ENCODE data around the gene CDH22.

CDH22 gene

GRCh38 chr20:46144432-46145025 is 163.8 kb downstream of the CDH22 start:
- H3K27me3 ChIP-seq (ENCODE audit: low read depth, low read length), result peaks cover 77% of the 10 kb centered on the region
- no peak overlapping the region for H3K4me2 ChIP-seq (ENCODE audit: low read length)
- no peaks in the 10 kb centered on the region for H3K4me1 ChIP-seq (ENCODE audit: low read length)
- H2AFZ ChIP-seq (ENCODE audit: low read depth, low read length), result no peak overlapping the region
- no peaks in the 10 kb centered on the region for H3K9me3 ChIP-seq (ENCODE audit: insufficient read depth, low read length)
- H3K79me2 ChIP-seq (ENCODE audit: low read length), result no peaks in the 10 kb centered on the region
- no peak overlapping the region for H3K27ac ChIP-seq (ENCODE audit: low read length)
- no peaks in the 10 kb centered on the region for H3K36me3 ChIP-seq (replicated peaks; ENCODE audit: low read depth, low read length)
- H4K20me1 ChIP-seq (ENCODE audit: insufficient read depth, low read length), result no peaks in the 10 kb centered on the region
- no peak for TF ChIP-seq EZH2phosphoT487 (IDR thresholded peaks at IDR 0.05; ENCODE audit: low read depth)
- TF ChIP-seq, protein P1, sequence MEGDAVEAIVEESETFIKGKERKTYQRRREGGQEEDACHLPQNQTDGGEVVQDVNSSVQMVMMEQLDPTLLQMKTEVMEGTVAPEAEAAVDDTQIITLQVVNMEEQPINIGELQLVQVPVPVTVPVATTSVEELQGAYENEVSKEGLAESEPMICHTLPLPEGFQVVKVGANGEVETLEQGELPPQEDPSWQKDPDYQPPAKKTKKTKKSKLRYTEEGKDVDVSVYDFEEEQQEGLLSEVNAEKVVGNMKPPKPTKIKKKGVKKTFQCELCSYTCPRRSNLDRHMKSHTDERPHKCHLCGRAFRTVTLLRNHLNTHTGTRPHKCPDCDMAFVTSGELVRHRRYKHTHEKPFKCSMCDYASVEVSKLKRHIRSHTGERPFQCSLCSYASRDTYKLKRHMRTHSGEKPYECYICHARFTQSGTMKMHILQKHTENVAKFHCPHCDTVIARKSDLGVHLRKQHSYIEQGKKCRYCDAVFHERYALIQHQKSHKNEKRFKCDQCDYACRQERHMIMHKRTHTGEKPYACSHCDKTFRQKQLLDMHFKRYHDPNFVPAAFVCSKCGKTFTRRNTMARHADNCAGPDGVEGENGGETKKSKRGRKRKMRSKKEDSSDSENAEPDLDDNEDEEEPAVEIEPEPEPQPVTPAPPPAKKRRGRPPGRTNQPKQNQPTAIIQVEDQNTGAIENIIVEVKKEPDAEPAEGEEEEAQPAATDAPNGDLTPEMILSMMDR (IDR thresholded peaks at IDR 0.05; ENCODE audit: low read depth, low read length), result no peak
- H3K4me3 ChIP-seq (ENCODE audit: low read length), result no peak overlapping the region
- no peak overlapping the region for H3K9ac ChIP-seq (ENCODE audit: low read length)

GRCh38 chr20:46142124-46142523 is 166.2 kb downstream of the CDH22 start:
- H3K4me3 ChIP-seq (ENCODE audit: low read length), result no peak overlapping the region
- no peak overlapping the region for H2AFZ ChIP-seq (ENCODE audit: low read depth, low read length)
- no peak overlapping the region for H3K9ac ChIP-seq (ENCODE audit: low read length)
- no peaks in the 10 kb centered on the region for H3K79me2 ChIP-seq (ENCODE audit: low read length)
- no peak overlapping the region for H3K27ac ChIP-seq (ENCODE audit: low read length)
- H3K9me3 ChIP-seq (ENCODE audit: insufficient read depth, low read length), result no peaks in the 10 kb centered on the region
- H3K27me3 ChIP-seq (ENCODE audit: low read depth, low read length), result peaks cover 89% of the 10 kb centered on the region
- no peak for TF ChIP-seq EZH2phosphoT487 (IDR thresholded peaks at IDR 0.05; ENCODE audit: low read depth)
- TF ChIP-seq, protein P1 (IDR thresholded peaks at IDR 0.05; ENCODE audit: low read depth, low read length), result no peak
- H3K4me2 ChIP-seq (ENCODE audit: low read length), result no peak overlapping the region
- H4K20me1 ChIP-seq (ENCODE audit: insufficient read depth, low read length), result no peaks in the 10 kb centered on the region
- H3K36me3 ChIP-seq (replicated peaks; ENCODE audit: low read depth, low read length), result no peaks in the 10 kb centered on the region
- H3K4me1 ChIP-seq (ENCODE audit: low read length), result no peaks in the 10 kb centered on the region

GRCh38 chr20:46139908-46140482 is 168.3 kb downstream of the CDH22 start:
- Histone ChIP-seq H3K4me2 (ENCODE audit: low read length) (no peak overlapping the region), H3K36me3 (replicated peaks; ENCODE audit: low read depth, low read length) (no peaks in the 10 kb centered on the region), H2AFZ (ENCODE audit: low read depth, low read length) (no peak overlapping the region), H3K4me3 (ENCODE audit: low read length) (no peak overlapping the region), H3K9me3 (ENCODE audit: insufficient read depth, low read length) (no peaks in the 10 kb centered on the region), H3K9ac (ENCODE audit: low read length) (no peak overlapping the region), H3K27ac (ENCODE audit: low read length) (no peak overlapping the region), H3K4me1 (ENCODE audit: low read length) (no peaks in the 10 kb centered on the region), H3K79me2 (ENCODE audit: low read length) (no peaks in the 10 kb centered on the region), H4K20me1 (ENCODE audit: insufficient read depth, low read length) (no peaks in the 10 kb centered on the region), H3K27me3 (ENCODE audit: low read depth, low read length) (peaks cover 84% of the 10 kb centered on the region)
- TF ChIP-seq EZH2phosphoT487 (IDR thresholded peaks at IDR 0.05; ENCODE audit: low read depth), result no peak
- TF ChIP-seq, protein P1 (IDR thresholded peaks at IDR 0.05; ENCODE audit: low read depth, low read length), result no peak

DNA sequence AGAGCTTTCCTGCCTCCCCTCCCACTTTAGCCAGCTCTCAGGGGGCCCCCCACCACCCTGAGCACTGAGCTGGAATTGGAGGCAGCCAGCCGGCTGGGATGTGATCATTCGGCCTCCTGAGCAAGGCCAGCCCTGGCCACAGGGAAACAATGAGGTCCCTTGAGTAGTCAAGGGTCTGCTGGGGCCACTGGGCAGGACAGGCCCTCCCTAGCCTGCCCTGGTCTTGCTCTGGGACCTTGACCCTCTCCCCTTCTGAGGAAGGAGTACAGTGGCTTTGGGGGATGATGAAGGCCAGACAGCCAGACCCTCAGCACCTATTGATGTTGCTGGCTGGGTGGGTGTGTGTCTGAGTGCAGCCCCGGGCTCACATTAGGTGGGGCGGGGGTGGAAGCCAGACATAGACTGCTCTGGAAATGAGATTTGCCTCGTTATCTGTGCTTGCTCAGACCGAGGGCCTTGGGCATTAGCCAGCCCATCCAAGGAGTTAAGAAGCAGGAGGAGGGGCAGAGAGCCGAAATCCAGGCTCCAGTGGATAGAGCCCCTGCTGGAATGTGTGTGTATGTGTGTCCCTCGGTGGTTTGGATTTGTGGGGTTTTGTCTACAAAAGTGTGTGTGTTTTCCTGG is 168.9 kb downstream of the CDH22 start:
- H3K79me2 ChIP-seq (ENCODE audit: low read length), result no peaks in the 10 kb centered on the region
- H3K27me3 ChIP-seq (ENCODE audit: low read depth, low read length), result peaks cover 82% of the 10 kb centered on the region
- no peaks in the 10 kb centered on the region for H3K36me3 ChIP-seq (replicated peaks; ENCODE audit: low read depth, low read length)
- H3K9ac ChIP-seq (ENCODE audit: low read length), result no peak overlapping the region
- H3K4me3 ChIP-seq (ENCODE audit: low read length), result no peak overlapping the region
- no peaks in the 10 kb centered on the region for H4K20me1 ChIP-seq (ENCODE audit: insufficient read depth, low read length)
- TF ChIP-seq, protein P1 (IDR thresholded peaks at IDR 0.05; ENCODE audit: low read depth, low read length), result no peak
- TF ChIP-seq EZH2phosphoT487 (IDR thresholded peaks at IDR 0.05; ENCODE audit: low read depth), result no peak
- H3K4me1 ChIP-seq (ENCODE audit: low read length), result no peaks in the 10 kb centered on the region
- no peak overlapping the region for H3K27ac ChIP-seq (ENCODE audit: low read length)
- no peaks in the 10 kb centered on the region for H3K9me3 ChIP-seq (ENCODE audit: insufficient read depth, low read length)
- no peak overlapping the region for H3K4me2 ChIP-seq (ENCODE audit: low read length)
- no peak overlapping the region for H2AFZ ChIP-seq (ENCODE audit: low read depth, low read length)
